H1 (cell line): ENCODE measurements around the gene ZBTB26. TPM values are rescaled to one million over a fixed set of nuclear protein-coding genes. Genes with fewer than 3 reads are reported as not detected.

ENCODE experiments used
- CTCF ChIA-PET: fragments of 300-600 bp; sonication (Branson Sonifier 250); formaldehyde crosslinking; loops from one replicate; lab custom pipeline; 2021; ENCODE audit not compliant: partially characterized antibody; lab: Charles Lee
- POLR2A ChIA-PET: fragments of 300-600 bp; sonication (Branson Sonifier 250); formaldehyde crosslinking; loops from one replicate; lab custom pipeline; 2021; ENCODE audit warnings: inconsistent platforms; ENCODE audit not compliant: partially characterized antibody; lab: Charles Lee
- DNase-seq, 2 experiments: peaks; one replicate each; pipeline versions ENCODE4 v3.0.0 to v3.0.0-alpha.2; 2010 to 2022; ENCODE audit warnings: low spot score in 2 of 2, low read depth in 1 of 2, mixed read lengths in 1 of 2
- FAIRE-seq: peaks from 2 replicates; lab custom pipeline; 2011; peaks lifted over from hg19 to GRCh38; lab: Jason Lieb, UNC
- H2AFZ ChIP-seq: 2 replicates; pipeline ENCODE4 v1.8.1; 2012; ENCODE audit warnings: low read length, inconsistent platforms
- H2AK5ac ChIP-seq: 2 replicates; pipeline ENCODE4 v1.6.1; 2013; ENCODE audit warnings: low read depth, low read length
- H2BK120ac ChIP-seq: replicated peaks from 2 replicates; pipeline ENCODE3; 2013; ENCODE audit warnings: low read depth, low read length, inconsistent platforms
- H2BK12ac ChIP-seq: 2 replicates; pipeline ENCODE4 v1.6.1; 2013; ENCODE audit warnings: low read depth, low read length
- H2BK15ac ChIP-seq: 2 replicates; pipeline ENCODE4 v1.6.1; 2013; ENCODE audit warnings: low read length
- H2BK20ac ChIP-seq: 2 replicates; pipeline ENCODE4 v1.6.1; 2013; ENCODE audit warnings: low read length
- H2BK5ac ChIP-seq: 2 replicates; pipeline ENCODE4 v1.6.1; 2013; ENCODE audit warnings: low read depth, low read length
- H3K14ac ChIP-seq: 2 replicates; pipeline ENCODE4 v1.6.1; 2013; ENCODE audit warnings: inconsistent platforms; ENCODE audit not compliant: insufficient read length
- H3K18ac ChIP-seq: 2 replicates; pipeline ENCODE4 v1.6.1; 2013; ENCODE audit warnings: low read length; ENCODE audit errors: extremely low read depth
- H3K23ac ChIP-seq: 2 replicates; pipeline ENCODE4 v1.6.1; 2013; ENCODE audit warnings: inconsistent platforms; ENCODE audit not compliant: insufficient read length
- H3K23me2 ChIP-seq: 2 replicates; pipeline ENCODE4 v1.6.1; 2013; ENCODE audit warnings: low read depth, low read length
- H3K27ac ChIP-seq: 2 replicates; pipeline ENCODE4 v1.6.1; 2011; ENCODE audit warnings: low read depth, low read length, inconsistent platforms
- H3K27me3 ChIP-seq, 4 experiments: replicated peaks in 1 of 4; 1 replicate in 1 of 4; 2 replicates in 3 of 4; pipeline versions ENCODE4 v1.6.1 to v1.8.1; 2011 to 2013; ENCODE audit warnings: low read length in 3 of 4, mild to moderate bottlenecking in 3 of 4, inconsistent platforms in 2 of 4, mixed read lengths in 2 of 4, moderate library complexity in 1 of 4; ENCODE audit not compliant: control insufficient read depth in 3 of 4, insufficient read depth in 3 of 4; ENCODE audit errors: extremely low read depth in 1 of 4
- H3K36me3 ChIP-seq, 4 experiments: 2 replicates each; pipeline versions ENCODE4 v1.6.1 to v1.8.1; 2011 to 2013; ENCODE audit warnings: mild to moderate bottlenecking in 4 of 4, low read length in 3 of 4, moderate library complexity in 2 of 4, control low read depth in 1 of 4, inconsistent platforms in 1 of 4; ENCODE audit not compliant: insufficient read depth in 4 of 4, control insufficient read depth in 2 of 4
- H3K4ac ChIP-seq: replicated peaks from 2 replicates; pipeline ENCODE3; 2013; ENCODE audit warnings: low read length, low read depth, mixed read lengths, inconsistent platforms; ENCODE audit not compliant: insufficient read length
- H3K4me1 ChIP-seq, 4 experiments: replicated peaks in 1 of 4; 1 replicate in 1 of 4; 2 replicates in 3 of 4; pipeline versions ENCODE4 v1.6.1 to v1.8.1; 2011 to 2013; ENCODE audit warnings: low read length in 3 of 4, inconsistent platforms in 2 of 4, mixed read lengths in 1 of 4; ENCODE audit not compliant: insufficient read depth in 4 of 4, control insufficient read depth in 3 of 4
- H3K4me2 ChIP-seq, 2 experiments: 2 replicates each; pipeline versions ENCODE4 v1.6.1 to v1.8.1; 2011 to 2013; ENCODE audit warnings: low read depth in 2 of 2, low read length in 2 of 2, control low read depth in 1 of 2, inconsistent platforms in 1 of 2, mild to moderate bottlenecking in 1 of 2; ENCODE audit not compliant: insufficient read depth in 1 of 2
- H3K4me3 ChIP-seq, 4 experiments: fragments of 200-600, 300-600 bp in 1 of 4; sonication (generic), shearing (Covaris generic), sonication (Bioruptor Twin) in 1 of 4; 2 replicates each; pipeline versions ENCODE4 v1.5.1 to v1.8.1; 2011 to 2016; ENCODE audit warnings: low read length in 4 of 4, low read depth in 3 of 4, control low read depth in 2 of 4, inconsistent platforms in 2 of 4, mild to moderate bottlenecking in 2 of 4, mixed read lengths in 1 of 4, moderate library complexity in 1 of 4; ENCODE audit not compliant: insufficient read depth in 2 of 4; ENCODE audit errors: extremely low read depth in 1 of 4
- H3K56ac ChIP-seq: replicated peaks from 2 replicates; pipeline ENCODE3; 2013; ENCODE audit warnings: low read depth, mild to moderate bottlenecking, mixed read lengths, low read length, inconsistent platforms; ENCODE audit not compliant: insufficient read length
- H3K79me1 ChIP-seq: 2 replicates; pipeline ENCODE4 v1.6.1; 2013; ENCODE audit warnings: low read depth, low read length, control low read depth
- H3K79me2 ChIP-seq, 2 experiments: 2 replicates each; pipeline versions ENCODE4 v1.6.1 to v1.8.1; 2012 to 2013; ENCODE audit warnings: low read length in 2 of 2, mild to moderate bottlenecking in 2 of 2, inconsistent platforms in 1 of 2; ENCODE audit not compliant: insufficient read depth in 2 of 2, control insufficient read depth in 1 of 2
- H3K9ac ChIP-seq, 4 experiments: replicated peaks in 1 of 4; 1 replicate in 1 of 4; 2 replicates in 3 of 4; pipeline versions ENCODE4 v1.6.1 to v1.8.1; 2011 to 2013; ENCODE audit warnings: low read depth in 3 of 4, low read length in 3 of 4, control low read depth in 2 of 4, mild to moderate bottlenecking in 2 of 4, moderate library complexity in 2 of 4, inconsistent platforms in 1 of 4; ENCODE audit errors: extremely low read depth in 1 of 4
- H3K9me3 ChIP-seq, 2 experiments: 2 replicates each; pipeline versions ENCODE4 v1.6.1 to v1.8.1; 2012 to 2013; ENCODE audit warnings: mild to moderate bottlenecking in 2 of 2, moderate library complexity in 2 of 2, control low read depth in 1 of 2, inconsistent platforms in 1 of 2, low read depth in 1 of 2, low read length in 1 of 2, mixed read lengths in 1 of 2; ENCODE audit not compliant: insufficient read depth in 2 of 2
- H4K20me1 ChIP-seq, 2 experiments: replicated peaks in 1 of 2; 2 replicates each; pipeline versions ENCODE3 to v1.8.1; 2011 to 2013; ENCODE audit warnings: inconsistent platforms in 2 of 2, low read length in 2 of 2, mild to moderate bottlenecking in 1 of 2; ENCODE audit not compliant: insufficient read depth in 2 of 2, control insufficient read depth in 1 of 2
- H4K5ac ChIP-seq: 2 replicates; pipeline ENCODE4 v1.6.1; 2013; ENCODE audit warnings: low read length, low read depth, mixed read lengths, inconsistent platforms; ENCODE audit not compliant: insufficient read length
- H4K8ac ChIP-seq: 2 replicates; pipeline ENCODE4 v1.8.0; 2013; ENCODE audit warnings: mild to moderate bottlenecking, moderate library complexity, low read length, inconsistent platforms; ENCODE audit not compliant: insufficient read depth; ENCODE audit errors: extremely low read depth
- H4K91ac ChIP-seq: replicated peaks from 2 replicates; pipeline ENCODE3; 2013; ENCODE audit warnings: low read length, mixed read lengths, inconsistent platforms; ENCODE audit not compliant: insufficient read length
- ATF3 ChIP-seq: IDR thresholded peaks from 2 replicates; pipeline ENCODE4 v1.6.1; 2011; ENCODE audit warnings: low read depth, mild to moderate bottlenecking, low read length; ENCODE audit not compliant: insufficient read depth
- FOSL1 ChIP-seq: IDR thresholded peaks from 2 replicates; pipeline ENCODE4 v1.6.1; 2011; ENCODE audit warnings: mild to moderate bottlenecking, low read depth, low read length, moderate library complexity; ENCODE audit not compliant: insufficient read depth
- GTF2F1 ChIP-seq: IDR thresholded peaks from 2 replicates; pipeline ENCODE4 v1.6.1; 2012; ENCODE audit warnings: low read depth, low read length, improper control_type of control experiment, borderline replicate concordance
- HDAC6 ChIP-seq: IDR thresholded peaks from one replicate; pipeline ENCODE4 v1.7.1; 2012; ENCODE audit warnings: low read depth, mild to moderate bottlenecking, inconsistent platforms, low read length, moderate library complexity
- JUN ChIP-seq: IDR thresholded peaks from 2 replicates; pipeline ENCODE4 v1.6.1; 2011; ENCODE audit warnings: low read depth, mild to moderate bottlenecking, improper control_type of control experiment, low read length
- JUND ChIP-seq: IDR thresholded peaks from 2 replicates; pipeline ENCODE4 v1.6.1; 2011; ENCODE audit warnings: mild to moderate bottlenecking, improper control_type of control experiment, low read length
- PHF8 ChIP-seq: fragments of 200-600 bp; sonication (generic); conservative IDR thresholded peaks from 2 replicates; pipeline ENCODE4 v1.7.1; 2012; ENCODE audit warnings: low read depth, mild to moderate bottlenecking, inconsistent platforms, low read length, moderate library complexity
- RAD21 ChIP-seq, 2 experiments: IDR thresholded peaks in 1 of 2; conservative IDR thresholded peaks in 1 of 2; 2 replicates each; pipeline ENCODE4 v1.6.1; 2011; ENCODE audit warnings: low read depth in 2 of 2, low read length in 2 of 2, improper control_type of control experiment in 1 of 2, inconsistent platforms in 1 of 2, mild to moderate bottlenecking in 1 of 2, moderate library complexity in 1 of 2
- RXRA ChIP-seq: IDR thresholded peaks from 2 replicates; pipeline ENCODE4 v1.6.1; 2011; ENCODE audit warnings: low read depth, mild to moderate bottlenecking, low read length, moderate library complexity; ENCODE audit not compliant: insufficient read depth
- SP1 ChIP-seq: IDR thresholded peaks from 2 replicates; pipeline ENCODE4 v1.6.1; 2011; ENCODE audit warnings: low read depth, low read length
- polyA plus RNA-seq, 7 experiments: library from polyadenylated mRNA; depleted of rRNA in 3 of 7; stranded (reverse) in 5 of 7; unstranded in 2 of 7; fragments of >200 nt in 5 of 7; fragments of 200-250 nt in 2 of 7; gene quantifications; 1 replicate in 5 of 7; 2 replicates in 1 of 7; 4 replicates in 1 of 7; pipeline versions ENCODE4 v1.2.1 to v1.2.3, GENCODE V29; 2011 to 2013; ENCODE audit warnings: missing spikeins in 2 of 7, mixed read lengths in 2 of 7
- total RNA-seq: library from RNA; stranded (reverse); fragmentation: NEBNext Ultra II Directional; extraction: Animal tissue kit (Norgen Biotek cat#: 25700); gene quantifications from 2 replicates; pipeline ENCODE4 v1.2.1, GENCODE V29; 2021
- TF ChIP-seq, protein P1 (sequence below), 3 experiments: IDR thresholded peaks; 1 replicate in 2 of 3; 2 replicates in 1 of 3; pipeline versions ENCODE4 v1.5.1 to v1.6.1; 2011; ENCODE audit warnings: low read length in 3 of 3, mild to moderate bottlenecking in 3 of 3, inconsistent platforms in 2 of 3, low read depth in 1 of 3, moderate library complexity in 1 of 3; ENCODE audit not compliant: insufficient read depth in 1 of 3; ENCODE audit errors: control extremely low read depth in 1 of 3

ZBTB26 gene
- total and polyA plus RNA-seq, 2 of the 8 experiments (the other 6 are each of a cell fraction or from before 2014, with no cell fraction given): 5.7 to 7.4 TPM

DNA sequence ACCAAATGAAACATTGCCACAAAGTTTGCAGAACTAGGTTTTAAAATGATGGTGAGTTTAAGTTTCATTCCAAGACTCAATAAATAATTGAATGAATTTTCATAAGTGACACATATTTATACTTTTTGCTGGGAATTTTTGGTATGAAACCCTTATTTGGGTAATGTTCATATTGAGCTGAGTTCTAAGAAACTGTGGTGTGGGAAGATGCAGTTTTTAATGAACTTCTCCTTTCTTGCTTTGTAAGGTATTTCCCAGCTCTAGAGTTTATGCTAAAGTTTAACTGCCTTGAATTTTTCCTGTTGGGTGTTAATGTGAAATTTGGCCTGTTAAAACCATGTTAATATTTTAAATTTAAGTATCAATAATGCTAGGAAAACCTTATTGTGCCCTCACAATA lies 24.6 kb upstream of the ZBTB26 start:
- Histone ChIP-seq H3K79me1 (peaks cover 2% of the 10 kb centered on the region; the same call in 1 of the 2 replicates), H4K20me1 (peaks cover 0 to 4% of the 10 kb centered on the region in 2 experiments), H2BK120ac (no peak overlapping the region), H3K56ac (no peak overlapping the region), H3K14ac (no peak overlapping the region), H3K18ac (no peak overlapping the region), H4K8ac (no peak overlapping the region), H2BK12ac (no peak overlapping the region), H2AK5ac (no peak overlapping the region), H4K5ac (no peak overlapping the region), H3K27me3 (no peaks in the 10 kb centered on the region), H3K36me3 (peaks cover 0 to 18% (median 4%) of the 10 kb centered on the region in 4 experiments; a peak in 5 of 8 replicates), H2AFZ (no peak overlapping the region), H3K4me1 (peaks cover 0 to 5% (median 1%) of the 10 kb centered on the region in 4 experiments; a peak in 3 of 7 replicates), H2BK20ac (no peak overlapping the region), H3K4me3 (no peak overlapping the region), H3K9ac (no peak overlapping the region), H2BK5ac (no peak overlapping the region), H3K23ac (no peak overlapping the region), H2BK15ac (no peak overlapping the region), H3K23me2 (no peaks in the 10 kb centered on the region), H3K79me2 (peaks cover 6 to 58% of the 10 kb centered on the region in 2 experiments; a peak in 3 of 4 replicates), H3K27ac (no peak overlapping the region), H3K4ac (no peak overlapping the region), H3K9me3 (no peaks in the 10 kb centered on the region), H4K91ac (no peak overlapping the region), H3K4me2 (no peak overlapping the region)
- ChIA-PET POLR2A (interaction anchor here (1.5 to 1.7 kb wide), 2 partner anchors 9 to 11 kb away, joined by 5 to 6 read pairs; no protein-coding TSS in a partner anchor), CTCF (interaction anchor here (1.1 kb wide), 1 partner anchor 26 kb away, joined by 4 read pairs; no protein-coding TSS in a partner anchor)
- DNase-seq (no peak), FAIRE-seq (no peak)
- TF ChIP-seq JUND (no peak), SP1 (no peak), JUN (no peak), PHF8 (no peak), ATF3 (no peak), GTF2F1 (no peak), RAD21 (IDR thresholded peaks at IDR 0.05 in 1 of 2, conservative IDR thresholded peaks at IDR 0.05 in 1 of 2; ENCODE audit: low read depth in 2 of 2, low read length in 2 of 2) (no peak), RXRA (no peak), FOSL1 (no peak), HDAC6 (no peak)
- TF ChIP-seq, protein P1, sequence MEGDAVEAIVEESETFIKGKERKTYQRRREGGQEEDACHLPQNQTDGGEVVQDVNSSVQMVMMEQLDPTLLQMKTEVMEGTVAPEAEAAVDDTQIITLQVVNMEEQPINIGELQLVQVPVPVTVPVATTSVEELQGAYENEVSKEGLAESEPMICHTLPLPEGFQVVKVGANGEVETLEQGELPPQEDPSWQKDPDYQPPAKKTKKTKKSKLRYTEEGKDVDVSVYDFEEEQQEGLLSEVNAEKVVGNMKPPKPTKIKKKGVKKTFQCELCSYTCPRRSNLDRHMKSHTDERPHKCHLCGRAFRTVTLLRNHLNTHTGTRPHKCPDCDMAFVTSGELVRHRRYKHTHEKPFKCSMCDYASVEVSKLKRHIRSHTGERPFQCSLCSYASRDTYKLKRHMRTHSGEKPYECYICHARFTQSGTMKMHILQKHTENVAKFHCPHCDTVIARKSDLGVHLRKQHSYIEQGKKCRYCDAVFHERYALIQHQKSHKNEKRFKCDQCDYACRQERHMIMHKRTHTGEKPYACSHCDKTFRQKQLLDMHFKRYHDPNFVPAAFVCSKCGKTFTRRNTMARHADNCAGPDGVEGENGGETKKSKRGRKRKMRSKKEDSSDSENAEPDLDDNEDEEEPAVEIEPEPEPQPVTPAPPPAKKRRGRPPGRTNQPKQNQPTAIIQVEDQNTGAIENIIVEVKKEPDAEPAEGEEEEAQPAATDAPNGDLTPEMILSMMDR (IDR thresholded peaks at IDR 0.05; ENCODE audit: control extremely low read depth in 1 of 3, insufficient read depth in 1 of 3, low read depth in 1 of 3, low read length in 3 of 3): no peak
